CD4-positive, alpha-beta T cell treated with Interleukin-15 for 1 hour (primary cell): ENCODE measurements around the gene HPS5.
A peak's percentile ranks its signal among the peaks of the same experiment; 100 is the strongest.
"Not testable (repeated sequence)": the region's sequence is repeated elsewhere in the genome, so short reads cannot be mapped to it uniquely, and the experiment has no call there.

ENCODE experiments used
- DNase-seq: peaks from one replicate; pipeline ENCODE4 v3.0.0-alpha.2; 2020

The HPS5 gene, protein sequence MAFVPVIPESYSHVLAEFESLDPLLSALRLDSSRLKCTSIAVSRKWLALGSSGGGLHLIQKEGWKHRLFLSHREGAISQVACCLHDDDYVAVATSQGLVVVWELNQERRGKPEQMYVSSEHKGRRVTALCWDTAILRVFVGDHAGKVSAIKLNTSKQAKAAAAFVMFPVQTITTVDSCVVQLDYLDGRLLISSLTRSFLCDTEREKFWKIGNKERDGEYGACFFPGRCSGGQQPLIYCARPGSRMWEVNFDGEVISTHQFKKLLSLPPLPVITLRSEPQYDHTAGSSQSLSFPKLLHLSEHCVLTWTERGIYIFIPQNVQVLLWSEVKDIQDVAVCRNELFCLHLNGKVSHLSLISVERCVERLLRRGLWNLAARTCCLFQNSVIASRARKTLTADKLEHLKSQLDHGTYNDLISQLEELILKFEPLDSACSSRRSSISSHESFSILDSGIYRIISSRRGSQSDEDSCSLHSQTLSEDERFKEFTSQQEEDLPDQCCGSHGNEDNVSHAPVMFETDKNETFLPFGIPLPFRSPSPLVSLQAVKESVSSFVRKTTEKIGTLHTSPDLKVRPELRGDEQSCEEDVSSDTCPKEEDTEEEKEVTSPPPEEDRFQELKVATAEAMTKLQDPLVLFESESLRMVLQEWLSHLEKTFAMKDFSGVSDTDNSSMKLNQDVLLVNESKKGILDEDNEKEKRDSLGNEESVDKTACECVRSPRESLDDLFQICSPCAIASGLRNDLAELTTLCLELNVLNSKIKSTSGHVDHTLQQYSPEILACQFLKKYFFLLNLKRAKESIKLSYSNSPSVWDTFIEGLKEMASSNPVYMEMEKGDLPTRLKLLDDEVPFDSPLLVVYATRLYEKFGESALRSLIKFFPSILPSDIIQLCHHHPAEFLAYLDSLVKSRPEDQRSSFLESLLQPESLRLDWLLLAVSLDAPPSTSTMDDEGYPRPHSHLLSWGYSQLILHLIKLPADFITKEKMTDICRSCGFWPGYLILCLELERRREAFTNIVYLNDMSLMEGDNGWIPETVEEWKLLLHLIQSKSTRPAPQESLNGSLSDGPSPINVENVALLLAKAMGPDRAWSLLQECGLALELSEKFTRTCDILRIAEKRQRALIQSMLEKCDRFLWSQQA

DNA sequence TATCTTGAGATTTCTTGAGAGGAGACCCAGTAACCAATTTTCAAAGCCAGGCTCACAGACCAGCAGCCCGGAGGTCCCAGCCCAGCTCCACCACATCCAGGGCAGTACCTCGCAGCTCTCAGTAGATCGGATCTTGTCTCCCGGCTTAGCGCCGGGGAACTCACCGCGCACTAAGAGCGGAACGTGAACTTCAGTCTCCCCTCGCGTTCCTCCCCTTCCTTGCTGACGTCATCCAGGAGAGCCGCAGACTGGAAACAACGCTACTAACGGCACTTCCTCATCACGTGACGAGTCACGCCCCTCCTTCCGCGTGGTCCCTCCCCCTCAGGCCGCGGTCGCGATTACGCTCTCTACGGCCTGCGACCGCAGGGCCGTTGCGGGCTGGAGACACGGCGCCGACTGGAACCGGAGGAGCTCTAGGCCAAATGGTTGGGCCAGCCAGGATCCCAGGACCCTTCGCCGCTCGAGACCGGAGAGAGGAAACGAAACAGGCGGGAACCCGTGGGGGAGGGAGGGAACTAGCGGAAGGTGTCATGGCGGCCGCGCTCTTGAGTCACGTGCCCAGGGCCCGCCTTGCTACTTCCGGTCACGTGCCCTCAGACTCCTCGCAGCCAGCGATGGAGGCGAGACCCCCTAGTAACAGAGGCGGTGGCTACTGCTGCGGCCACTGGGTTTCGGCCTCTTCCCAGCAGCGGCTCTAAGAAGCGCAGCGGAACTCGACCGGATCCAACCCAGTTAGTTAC, at the start of gene HPS5, which contains the start of gene GTF2H1:
TSS of gene HPS5 (minus strand) at position 172 of the 743 bp plus-strand sequence. CDS start 4,282 bp downstream, outside the sequence.
TSS of gene GTF2H1 (plus strand) at position 599 of the 743 bp plus-strand sequence. CDS start 10,508 bp downstream, outside the sequence.
- DNase-seq = peak; percentile 97

DNA sequence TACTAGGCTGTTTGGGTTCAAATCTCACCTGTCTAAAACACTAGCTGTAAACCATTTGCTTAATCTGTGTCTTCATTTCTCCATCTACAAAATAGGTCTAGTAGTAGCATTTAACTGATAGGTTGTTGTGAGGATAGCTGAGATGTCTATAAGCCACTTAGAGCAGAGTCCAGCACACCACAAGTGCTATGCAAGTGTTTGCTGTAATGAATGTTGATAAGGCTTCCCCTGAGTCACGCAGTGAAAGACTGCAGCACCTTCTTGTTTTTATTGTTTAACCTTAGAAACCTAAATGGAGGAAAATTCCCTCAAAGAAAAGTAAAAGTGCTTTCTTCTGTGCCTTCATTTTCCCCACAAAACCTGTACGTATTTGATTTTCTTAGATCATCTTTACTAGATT, 49.3 kb upstream of the HPS5 start:
- no peak for DNase-seq

DNA sequence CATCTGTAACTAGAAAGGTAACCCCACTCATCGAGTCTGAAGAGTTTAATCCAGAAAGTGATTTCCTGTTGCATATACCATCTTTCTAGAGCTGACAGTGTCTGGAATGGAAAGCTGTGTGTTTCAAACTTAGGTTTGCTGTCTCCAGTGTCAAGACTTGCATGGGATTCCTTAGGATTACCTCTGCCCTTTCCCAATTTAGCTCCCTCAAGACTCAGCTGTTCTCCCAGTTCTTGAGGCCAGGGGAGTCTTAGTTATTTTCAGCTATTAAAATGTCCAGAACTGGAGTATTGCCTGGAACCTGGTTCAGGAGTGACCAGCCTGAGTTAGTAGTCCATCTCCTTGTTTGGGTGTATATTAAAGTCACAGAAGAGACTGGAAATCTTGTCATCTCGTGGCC, 47.5 kb upstream of the HPS5 start:
- DNase-seq = no peak

DNA sequence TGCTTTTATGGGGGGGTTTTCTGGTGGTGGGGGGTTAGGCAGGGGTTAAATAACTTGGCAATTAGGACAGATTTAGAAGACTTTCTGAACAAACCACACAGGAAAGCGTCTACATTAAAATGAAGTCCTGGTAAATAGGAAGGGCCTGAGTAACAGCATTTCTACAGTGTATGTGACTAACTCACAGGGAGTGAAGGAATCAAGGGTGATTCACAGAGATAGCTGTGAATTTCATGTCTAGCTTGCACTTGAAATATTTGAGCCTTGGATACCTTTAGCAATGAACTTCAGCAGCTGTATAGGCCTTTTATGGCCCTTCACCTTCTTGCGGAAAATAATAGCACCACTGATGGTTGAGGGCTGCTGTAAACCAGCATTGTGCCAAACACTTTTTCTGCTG, 46.3 kb upstream of the HPS5 start:
- no peak for DNase-seq

DNA sequence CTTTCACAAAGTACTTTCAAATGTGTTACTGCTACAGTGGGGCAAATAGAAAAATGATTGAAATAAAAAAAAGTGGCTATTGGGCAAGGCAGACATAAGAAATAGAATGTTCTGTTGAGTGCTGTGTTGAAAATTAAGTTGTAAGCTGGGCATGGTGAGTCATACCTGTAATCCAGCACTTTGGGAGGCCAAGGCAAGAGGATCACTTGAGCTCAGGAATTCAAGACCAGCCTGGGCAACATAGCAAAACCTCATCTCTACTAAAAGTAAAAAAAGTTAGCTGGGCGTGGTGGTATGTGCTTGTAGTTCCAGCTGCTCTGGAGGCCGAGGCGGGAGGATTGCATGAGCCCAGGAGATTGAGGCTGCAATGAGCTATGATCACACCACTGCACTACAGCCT, 45.5 kb upstream of the HPS5 start:
- DNase-seq = no peak

DNA sequence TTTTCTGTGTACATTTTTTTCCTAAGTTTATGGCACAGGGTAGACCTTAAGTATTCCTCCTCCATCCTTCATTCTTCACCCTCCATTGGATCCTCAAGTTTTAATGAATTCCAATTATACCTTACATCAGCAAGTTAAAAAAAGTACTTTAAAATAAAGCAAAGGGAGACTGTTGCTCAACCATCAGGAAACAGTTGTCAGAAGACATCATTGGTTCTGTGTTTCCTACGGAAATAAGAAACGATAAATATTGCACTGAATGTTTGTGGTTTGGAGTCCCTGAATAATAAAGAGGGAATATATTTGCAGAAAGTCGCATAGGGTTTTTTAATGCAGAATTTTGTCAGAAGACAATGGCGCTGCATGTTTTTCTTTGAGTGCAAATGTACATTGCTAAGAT, 44.3 kb upstream of the HPS5 start:
- DNase-seq = no peak

DNA sequence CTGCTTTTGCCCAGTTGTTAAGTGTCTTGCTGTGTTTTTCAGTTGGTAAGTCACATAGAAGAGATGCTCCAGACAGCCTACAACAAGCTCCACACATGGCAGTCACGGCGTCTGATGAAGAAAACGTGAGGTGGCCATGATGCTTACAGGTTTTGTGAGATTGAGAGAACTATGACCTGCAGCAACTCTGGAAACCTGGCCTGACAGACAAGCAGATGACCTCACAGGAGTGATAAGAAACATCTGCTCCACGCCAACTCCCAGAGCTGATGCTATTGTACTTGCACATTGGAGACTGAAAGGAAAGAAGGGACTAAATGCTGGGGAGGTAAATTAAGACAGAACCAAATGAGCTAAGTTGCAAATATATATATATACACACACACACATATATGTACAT, 43.8 kb upstream of the HPS5 start:
- no peak for DNase-seq

DNA sequence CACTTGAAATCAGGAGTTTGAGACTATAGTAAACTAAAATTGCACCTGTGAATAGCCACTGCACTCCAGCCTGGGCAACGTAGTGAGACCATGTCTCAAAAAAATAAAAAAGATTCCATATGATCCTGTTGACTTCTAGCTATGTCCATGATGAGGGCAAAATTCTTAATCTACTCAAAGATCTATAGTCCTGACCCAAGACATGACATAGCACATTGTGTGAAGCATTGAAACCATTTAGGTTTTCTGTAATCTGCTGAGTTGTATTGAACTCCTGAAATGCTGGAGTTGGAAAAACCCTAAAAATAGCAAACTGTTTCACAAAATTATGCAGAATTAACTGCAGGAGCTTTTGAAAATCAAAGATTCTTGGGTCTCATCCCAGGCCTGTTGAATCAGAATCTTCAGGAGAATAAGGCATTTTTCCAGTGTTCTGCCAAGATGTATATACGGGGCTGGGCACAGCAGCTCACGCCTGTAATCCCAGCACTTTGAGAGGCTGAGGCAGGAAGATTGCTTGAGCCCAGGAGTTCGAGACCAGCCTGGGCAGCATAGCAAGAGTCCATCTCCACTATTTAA, 42.6 kb upstream of the HPS5 start:
- DNase-seq = no peak

DNA sequence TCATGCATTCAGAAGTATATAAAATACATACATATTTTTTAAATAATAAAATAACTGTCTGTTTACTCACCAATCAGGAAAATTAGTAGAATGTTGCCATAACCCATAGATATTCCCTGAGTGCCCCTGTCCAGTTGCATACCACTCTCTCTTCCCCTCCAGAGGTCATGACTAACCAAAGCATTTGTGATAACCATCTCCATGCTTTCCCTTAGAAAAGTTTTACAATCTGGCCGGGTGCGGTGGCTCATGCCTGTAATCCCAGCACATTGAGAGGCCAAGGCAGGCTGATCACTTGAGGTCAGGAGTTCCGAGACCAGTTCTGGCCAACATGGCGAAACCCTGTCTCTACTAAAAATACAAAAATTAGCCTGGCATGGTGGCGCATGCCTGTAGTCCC, 39.2 kb upstream of the HPS5 start:
- DNase-seq = no peak

DNA sequence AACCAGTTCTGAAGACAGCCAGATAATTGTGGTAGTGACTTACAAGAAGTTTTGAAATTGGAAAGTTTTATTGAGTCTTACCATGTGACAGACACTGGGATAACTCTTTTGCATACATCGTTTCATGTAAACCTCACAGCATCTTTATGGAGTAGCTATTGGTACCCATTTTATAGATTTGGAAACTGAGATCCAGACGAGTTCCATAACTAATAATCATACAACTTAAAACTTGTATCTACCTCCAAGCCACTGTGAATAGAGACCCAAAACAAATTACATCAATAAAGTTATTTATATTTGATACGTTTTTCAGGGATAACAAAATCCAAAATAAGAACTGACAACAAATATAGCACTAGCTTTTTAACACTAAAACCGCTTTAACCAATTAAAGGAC, 36.7 kb upstream of the HPS5 start:
- no peak for DNase-seq

DNA sequence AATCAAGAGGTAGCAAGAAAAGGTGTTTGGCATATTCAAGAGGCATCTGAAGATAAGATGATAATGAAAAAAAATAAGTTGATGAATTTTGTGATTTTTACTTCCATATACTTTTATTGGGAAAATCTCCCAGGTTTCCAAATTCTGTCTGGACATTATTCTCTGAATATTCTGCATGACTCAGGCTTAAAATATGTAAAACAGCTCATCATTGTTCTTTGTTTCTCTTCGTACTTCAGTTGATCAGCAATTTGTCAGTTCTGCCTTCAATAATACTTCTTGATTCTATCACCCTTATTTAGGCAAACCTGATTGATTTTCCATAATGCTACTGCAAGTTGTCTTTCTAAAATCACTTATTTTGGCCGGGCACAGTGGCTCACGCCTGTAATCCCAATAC, 30.6 kb upstream of the HPS5 start:
- no peak for DNase-seq

DNA sequence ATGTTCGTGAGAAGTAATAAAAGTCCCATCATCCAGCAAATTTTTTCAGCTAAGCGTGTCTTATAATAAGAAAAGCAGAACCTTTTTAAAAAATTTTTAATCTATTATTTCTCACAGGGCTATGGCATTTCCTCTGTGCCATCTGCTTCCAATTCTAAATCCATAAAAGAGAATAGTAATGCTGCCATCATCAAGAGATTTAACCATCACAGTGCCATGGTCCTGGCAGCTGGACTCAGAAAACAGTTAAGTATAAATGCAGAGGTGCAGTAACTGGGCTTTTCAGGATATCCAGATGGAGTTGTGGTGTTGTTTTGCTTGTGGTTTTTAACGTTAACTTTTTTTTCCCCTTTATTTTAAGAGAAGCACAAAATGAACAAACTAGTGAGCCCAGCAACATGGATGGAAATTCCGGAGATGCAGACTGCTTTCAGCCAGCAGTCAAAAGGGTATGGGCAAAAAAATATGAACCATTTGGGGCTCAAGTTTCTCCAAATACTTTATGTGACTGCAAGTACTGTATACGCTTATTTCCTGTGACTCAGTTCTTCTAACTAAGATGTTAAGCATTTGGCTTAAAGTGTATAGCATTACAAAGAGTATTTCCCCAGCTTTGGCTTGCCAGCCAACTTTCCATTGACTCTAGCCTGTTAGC, 25.7 kb upstream of the HPS5 start:
- no peak for DNase-seq

DNA sequence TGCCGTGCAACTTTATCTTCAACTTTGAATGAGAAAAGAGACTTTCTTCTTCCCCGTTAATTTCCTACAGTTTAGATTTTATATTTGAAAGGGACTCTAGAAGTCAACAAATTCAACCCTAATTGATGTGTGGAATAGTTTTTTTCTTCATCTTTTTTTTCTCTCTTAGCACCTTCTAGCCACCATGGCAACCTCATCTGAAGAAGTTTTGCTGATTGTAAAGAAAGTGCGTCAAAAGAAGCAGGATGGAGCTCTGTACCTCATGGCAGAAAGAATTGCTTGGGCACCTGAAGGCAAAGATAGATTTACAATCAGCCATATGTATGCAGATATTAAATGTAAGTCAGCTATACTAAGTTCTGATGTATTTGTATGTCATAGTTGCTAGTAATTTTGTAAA, 11.0 kb upstream of the HPS5 start:
- no peak for DNase-seq

DNA sequence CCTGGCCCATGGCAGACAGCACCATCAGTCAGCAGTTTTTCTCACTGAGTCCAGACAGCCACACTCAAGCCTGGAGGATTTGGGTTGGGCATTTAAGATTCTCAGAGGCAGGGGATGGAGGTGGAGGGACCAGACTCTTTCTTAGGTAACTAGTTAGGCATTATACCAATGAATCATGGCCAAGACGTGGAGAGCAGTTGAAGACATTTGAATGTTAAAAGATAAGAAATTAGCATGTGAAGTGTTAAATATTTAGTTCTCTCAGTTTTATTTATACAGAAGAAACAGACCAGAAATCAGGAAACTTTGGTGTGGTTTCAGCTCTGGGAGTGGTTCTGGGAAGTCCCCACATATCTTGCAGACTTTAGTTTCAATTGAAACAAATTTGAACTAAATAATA, 10.4 kb upstream of the HPS5 start:
- no peak for DNase-seq

DNA sequence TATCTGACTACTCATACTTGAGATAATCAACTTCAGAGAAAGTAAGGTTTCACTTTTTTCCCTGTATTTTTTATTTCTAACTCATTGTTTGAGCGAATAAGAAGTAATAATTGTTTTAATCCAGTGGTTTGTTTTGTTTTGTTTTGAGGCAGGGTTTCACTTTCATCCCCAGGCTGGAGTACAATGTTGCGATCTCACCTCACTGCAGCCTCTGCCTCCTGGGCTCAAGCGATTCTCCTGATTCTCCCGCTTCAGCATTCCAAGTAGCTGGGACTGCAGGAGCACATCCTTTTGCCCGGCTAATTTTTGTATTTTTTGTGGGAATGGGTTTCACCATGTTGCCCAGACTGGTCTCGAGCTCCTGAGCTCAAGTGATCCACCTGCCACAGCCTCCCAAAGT, 9.0 kb upstream of the HPS5 start:
- no peak for DNase-seq

DNA sequence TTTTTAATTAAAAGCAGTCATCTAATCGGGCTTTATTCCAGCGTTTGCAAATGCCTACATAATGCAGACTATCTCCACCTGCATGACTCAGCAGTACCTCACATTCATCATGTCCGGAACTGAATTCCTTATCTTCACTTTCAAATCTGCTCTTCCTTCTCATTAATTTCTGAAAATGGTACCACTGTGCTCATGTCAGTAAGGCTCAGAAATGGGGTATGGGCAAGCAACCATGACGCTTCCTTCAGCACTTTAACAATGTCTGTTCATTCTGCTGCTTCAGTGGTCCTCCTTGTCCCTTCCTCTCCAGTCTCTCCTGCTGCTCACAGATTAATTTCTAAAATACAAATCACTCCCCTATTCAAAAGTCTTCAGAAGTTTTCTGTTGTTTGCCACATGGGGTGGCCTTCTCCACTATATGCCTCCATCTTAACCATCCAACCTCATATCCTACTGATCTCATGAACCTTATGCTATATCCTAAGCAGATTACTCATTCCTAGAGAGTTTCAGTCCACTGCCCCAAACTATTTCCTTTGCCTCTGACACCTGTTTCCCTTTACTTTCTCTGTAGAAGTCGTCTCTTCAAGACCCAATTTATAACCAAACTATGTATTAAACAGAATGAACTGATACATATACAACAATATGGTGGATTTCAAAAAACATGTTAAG, 7.4 kb upstream of the HPS5 start:
- no peak for DNase-seq

DNA sequence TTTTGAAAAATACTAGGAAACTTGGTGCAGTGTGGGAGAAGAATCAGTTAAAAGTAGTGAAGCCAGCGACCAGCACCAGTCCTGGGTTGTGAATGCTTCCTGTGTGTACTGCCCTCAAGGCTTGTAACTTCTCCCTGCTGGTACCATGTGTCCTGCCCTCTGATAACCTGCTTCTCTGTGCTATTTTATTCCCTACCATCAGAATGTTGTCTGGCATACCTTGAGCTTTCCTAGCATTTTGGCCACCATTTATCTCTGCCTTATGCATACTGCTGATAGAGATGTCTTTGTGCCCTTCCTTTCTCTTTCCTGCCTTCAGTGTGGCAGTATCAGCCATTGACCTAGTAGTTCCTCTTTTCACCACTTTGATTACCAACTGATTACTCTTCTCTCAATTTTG, 2.4 kb upstream of the HPS5 start:
- no peak for DNase-seq

DNA sequence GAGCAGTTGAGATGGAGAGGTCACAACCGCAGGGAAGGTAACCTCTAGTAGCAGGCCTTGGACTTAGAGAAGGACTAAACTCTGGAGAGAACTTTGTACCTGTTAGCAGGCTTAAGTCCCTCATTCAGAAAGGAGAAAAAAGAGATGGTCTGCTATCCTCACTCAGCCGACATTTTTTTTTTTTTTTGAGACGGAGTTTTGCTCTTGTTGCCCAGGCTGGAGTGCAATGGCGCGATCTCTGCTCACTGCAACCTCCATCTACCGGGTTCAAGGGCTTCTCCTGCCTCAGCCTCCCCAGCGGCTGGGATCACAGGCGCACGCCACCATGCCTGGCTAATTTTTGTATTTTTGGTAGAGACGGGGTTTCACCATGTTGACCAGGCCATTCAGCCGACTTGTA, 1.9 kb upstream of the HPS5 start:
- DNase-seq = not testable (repeated sequence)

DNA sequence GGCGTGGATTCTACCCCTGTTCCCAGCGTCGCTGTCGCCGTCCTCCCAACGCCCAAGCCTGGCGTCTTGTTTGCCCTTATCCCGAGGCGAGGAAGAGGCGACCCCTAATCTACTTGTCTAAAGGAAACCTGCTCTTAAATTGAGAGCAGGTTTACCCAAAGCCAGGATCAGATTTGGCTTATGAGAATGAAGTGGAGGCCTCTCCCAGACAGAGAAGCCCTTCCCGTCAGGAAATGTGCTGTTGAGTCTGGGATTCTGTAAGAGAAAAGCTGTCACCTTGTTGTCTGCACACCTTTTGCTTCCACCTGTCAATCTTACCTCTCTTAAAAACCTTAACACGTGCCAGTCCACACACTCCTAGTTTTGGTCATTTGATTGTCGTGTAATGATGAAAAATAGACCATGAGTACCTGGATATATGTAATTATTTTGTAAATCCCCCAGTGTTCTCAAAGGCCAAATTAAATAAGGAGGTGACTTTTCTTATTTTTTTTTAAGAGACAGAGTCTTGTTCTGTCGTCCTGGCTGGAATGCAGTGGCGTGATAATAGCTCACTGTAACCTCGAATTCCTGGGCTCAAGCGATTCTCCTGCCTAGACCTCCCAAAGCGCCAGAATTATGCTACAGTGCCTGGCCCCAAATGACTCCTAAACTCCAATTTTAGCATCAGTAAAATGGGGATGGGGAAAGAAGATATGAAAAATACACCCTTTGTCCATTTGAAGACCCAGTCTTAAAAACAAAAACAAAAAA, 1.1 kb upstream of the HPS5 start:
- DNase-seq = no peak

DNA sequence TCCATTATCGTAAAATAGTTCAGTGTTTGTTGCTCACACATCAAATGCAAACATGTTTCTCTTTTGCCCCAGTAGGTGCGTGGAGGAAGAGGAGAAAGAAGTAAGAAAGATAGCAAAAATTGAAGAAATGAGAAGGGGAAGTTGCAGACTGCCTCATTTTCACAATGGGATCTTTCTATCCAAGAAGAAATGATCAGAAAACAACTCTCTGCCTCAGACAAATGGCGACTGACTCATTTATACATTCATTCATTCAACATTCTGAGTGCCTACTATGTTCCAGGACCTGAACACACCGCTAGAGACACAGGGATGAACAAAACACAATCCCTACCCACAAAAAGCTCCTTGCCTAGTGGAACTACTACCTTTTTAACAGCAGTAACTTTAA, 367 bp downstream of the HPS5 start:
- no peak for DNase-seq

DNA sequence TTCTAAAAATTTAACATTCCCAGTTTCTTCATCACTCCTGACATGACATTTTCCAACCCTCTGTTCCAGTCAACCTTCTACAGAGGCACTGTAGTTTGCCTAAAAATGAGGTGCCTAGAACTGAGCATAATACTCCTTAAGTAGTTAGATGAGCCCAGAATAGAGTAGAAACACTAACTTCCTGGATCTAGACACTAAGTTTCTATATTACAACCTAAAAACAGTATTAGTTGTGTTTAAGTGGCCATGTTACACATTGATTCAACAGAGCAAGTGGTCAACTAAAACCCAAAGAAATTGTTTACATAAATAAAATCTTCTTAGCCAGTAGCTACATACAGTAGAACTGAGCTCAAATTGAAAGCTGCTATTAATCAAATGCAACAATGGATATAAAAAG, 1.3 kb downstream of the HPS5 start:
- no peak for DNase-seq
